ENCODE measurements around the gene TCERG1L.

The TCERG1L gene

GRCh38 chr10:131315344-131315743 lies 3.8 kb upstream of the TCERG1L start:
- no peak for DNase-seq (ENCODE audit: low read depth)

- no peak for DNase-seq (ENCODE audit: low read depth)
Measured at GRCh38 chr10:131314799-131315198, 3.3 kb upstream of the TCERG1L start.

GRCh38 chr10:131314148-131314547 lies 2.6 kb upstream of the TCERG1L start:
- DNase-seq (ENCODE audit: low read depth) = no peak

GRCh38 chr10:131313377-131313776 lies 1.9 kb upstream of the TCERG1L start:
- no peak for DNase-seq (ENCODE audit: low read depth)

- DNase-seq (ENCODE audit: low read depth) = no peak
Measured at GRCh38 chr10:131312478-131312836, 936 bp upstream of the TCERG1L start.

GRCh38 chr10:131311402-131311660 lies 190 bp downstream of the TCERG1L start:
- DNase-seq (ENCODE audit: low read depth) = no peak

GRCh38 chr10:131310551-131311401 lies 745 bp downstream of the TCERG1L start:
- DNase-seq (ENCODE audit: low read depth) = no peak

- DNase-seq (ENCODE audit: low read depth) = no peak
Measured at GRCh38 chr10:131310142-131310541, 1.4 kb downstream of the TCERG1L start.

GRCh38 chr10:131300508-131300907 lies 11.0 kb downstream of the TCERG1L start:
- DNase-seq (ENCODE audit: low read depth) = no peak

- DNase-seq (ENCODE audit: low read depth) = no peak
Measured at GRCh38 chr10:131290781-131291180, 20.7 kb downstream of the TCERG1L start.

- no peak for DNase-seq (ENCODE audit: low read depth)
Measured at GRCh38 chr10:131288648-131289047, 22.9 kb downstream of the TCERG1L start.

GRCh38 chr10:131282961-131283360 lies 28.6 kb downstream of the TCERG1L start:
- no peak for DNase-seq (ENCODE audit: low read depth)

- DNase-seq (ENCODE audit: low read depth) = no peak
Measured at GRCh38 chr10:131280101-131280500, 31.4 kb downstream of the TCERG1L start.

GRCh38 chr10:131279516-131279915 lies 32.0 kb downstream of the TCERG1L start:
- DNase-seq (ENCODE audit: low read depth) = no peak

- no peak for DNase-seq (ENCODE audit: low read depth)
Measured at GRCh38 chr10:131277969-131278368, 33.6 kb downstream of the TCERG1L start.

- no peak for DNase-seq (ENCODE audit: low read depth)
Measured at GRCh38 chr10:131277278-131277677, 34.2 kb downstream of the TCERG1L start.

- DNase-seq (ENCODE audit: low read depth) = no peak
Measured at GRCh38 chr10:131275691-131276090, 35.8 kb downstream of the TCERG1L start.

- DNase-seq (ENCODE audit: low read depth) = no peak
Measured at GRCh38 chr10:131274883-131275282, 36.6 kb downstream of the TCERG1L start.

GRCh38 chr10:131274133-131274880 lies 37.2 kb downstream of the TCERG1L start:
- DNase-seq (ENCODE audit: low read depth) = no peak

GRCh38 chr10:131273476-131273875 lies 38.0 kb downstream of the TCERG1L start:
- no peak for DNase-seq (ENCODE audit: low read depth)

GRCh38 chr10:131272897-131273451 lies 38.5 kb downstream of the TCERG1L start:
- no peak for DNase-seq (ENCODE audit: low read depth)

- no peak for DNase-seq (ENCODE audit: low read depth)
Measured at GRCh38 chr10:131271966-131272365, 39.6 kb downstream of the TCERG1L start.

- DNase-seq (ENCODE audit: low read depth) = no peak
Measured at GRCh38 chr10:131271195-131271880, 40.2 kb downstream of the TCERG1L start.
